Measurements from ENCODE around the gene NEK9. TPM values are rescaled to one million over a fixed set of nuclear protein-coding genes. Genes with fewer than 3 reads are reported as not detected.
A peak's percentile ranks its signal among the peaks of the same experiment; 100 is the strongest.

NEK9 gene
- total RNA-seq, 1 experiment from 2014 or later = 50.8 TPM

DNA sequence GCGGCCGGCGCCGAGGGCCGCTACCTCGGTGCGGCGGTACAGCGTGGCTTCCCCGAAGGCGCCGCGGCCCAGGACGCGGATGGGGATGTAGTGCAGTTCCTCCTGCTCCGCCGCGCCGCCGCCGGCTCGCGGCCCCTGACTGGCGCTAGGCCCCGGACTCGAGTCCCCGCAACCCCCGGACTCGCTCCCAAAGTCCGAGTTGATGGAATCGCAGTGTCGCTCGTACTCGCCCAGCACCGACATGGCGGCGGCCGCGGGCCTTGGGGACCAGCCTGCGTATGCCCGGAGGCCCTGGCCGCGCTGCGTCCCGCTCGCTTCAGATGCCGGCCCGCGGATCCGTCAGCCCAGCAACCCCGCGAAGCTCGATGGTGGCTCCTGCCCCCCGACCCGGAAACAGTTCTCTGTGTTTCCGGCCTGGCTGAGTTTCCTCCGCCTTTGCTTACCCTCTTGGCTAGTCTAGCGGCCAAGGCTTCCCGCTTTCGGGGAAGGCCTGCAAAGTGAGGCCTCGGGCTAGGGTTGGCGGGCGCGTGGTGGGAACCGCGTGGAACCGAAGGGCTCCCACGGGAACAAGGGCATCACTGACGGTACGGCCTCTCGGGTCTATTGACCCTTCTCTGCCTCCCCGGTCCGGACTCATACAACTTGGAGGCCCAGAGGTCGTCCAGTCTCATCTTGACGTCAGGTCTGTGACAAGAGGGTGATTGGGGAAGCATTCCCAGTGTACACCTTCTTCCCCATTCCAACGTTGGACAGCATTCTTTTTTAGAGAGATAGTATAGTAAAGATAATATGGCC lies at the start of gene NEK9 (continued):
- TF ChIP-seq, protein P1, sequence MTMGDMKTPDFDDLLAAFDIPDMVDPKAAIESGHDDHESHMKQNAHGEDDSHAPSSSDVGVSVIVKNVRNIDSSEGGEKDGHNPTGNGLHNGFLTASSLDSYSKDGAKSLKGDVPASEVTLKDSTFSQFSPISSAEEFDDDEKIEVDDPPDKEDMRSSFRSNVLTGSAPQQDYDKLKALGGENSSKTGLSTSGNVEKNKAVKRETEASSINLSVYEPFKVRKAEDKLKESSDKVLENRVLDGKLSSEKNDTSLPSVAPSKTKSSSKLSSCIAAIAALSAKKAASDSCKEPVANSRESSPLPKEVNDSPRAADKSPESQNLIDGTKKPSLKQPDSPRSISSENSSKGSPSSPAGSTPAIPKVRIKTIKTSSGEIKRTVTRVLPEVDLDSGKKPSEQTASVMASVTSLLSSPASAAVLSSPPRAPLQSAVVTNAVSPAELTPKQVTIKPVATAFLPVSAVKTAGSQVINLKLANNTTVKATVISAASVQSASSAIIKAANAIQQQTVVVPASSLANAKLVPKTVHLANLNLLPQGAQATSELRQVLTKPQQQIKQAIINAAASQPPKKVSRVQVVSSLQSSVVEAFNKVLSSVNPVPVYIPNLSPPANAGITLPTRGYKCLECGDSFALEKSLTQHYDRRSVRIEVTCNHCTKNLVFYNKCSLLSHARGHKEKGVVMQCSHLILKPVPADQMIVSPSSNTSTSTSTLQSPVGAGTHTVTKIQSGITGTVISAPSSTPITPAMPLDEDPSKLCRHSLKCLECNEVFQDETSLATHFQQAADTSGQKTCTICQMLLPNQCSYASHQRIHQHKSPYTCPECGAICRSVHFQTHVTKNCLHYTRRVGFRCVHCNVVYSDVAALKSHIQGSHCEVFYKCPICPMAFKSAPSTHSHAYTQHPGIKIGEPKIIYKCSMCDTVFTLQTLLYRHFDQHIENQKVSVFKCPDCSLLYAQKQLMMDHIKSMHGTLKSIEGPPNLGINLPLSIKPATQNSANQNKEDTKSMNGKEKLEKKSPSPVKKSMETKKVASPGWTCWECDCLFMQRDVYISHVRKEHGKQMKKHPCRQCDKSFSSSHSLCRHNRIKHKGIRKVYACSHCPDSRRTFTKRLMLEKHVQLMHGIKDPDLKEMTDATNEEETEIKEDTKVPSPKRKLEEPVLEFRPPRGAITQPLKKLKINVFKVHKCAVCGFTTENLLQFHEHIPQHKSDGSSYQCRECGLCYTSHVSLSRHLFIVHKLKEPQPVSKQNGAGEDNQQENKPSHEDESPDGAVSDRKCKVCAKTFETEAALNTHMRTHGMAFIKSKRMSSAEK (CRISPR knock-in tag; IDR thresholded peaks at IDR 0.05; ENCODE audit: borderline replicate concordance) = no peak
- TF ChIP-seq, protein P2, sequence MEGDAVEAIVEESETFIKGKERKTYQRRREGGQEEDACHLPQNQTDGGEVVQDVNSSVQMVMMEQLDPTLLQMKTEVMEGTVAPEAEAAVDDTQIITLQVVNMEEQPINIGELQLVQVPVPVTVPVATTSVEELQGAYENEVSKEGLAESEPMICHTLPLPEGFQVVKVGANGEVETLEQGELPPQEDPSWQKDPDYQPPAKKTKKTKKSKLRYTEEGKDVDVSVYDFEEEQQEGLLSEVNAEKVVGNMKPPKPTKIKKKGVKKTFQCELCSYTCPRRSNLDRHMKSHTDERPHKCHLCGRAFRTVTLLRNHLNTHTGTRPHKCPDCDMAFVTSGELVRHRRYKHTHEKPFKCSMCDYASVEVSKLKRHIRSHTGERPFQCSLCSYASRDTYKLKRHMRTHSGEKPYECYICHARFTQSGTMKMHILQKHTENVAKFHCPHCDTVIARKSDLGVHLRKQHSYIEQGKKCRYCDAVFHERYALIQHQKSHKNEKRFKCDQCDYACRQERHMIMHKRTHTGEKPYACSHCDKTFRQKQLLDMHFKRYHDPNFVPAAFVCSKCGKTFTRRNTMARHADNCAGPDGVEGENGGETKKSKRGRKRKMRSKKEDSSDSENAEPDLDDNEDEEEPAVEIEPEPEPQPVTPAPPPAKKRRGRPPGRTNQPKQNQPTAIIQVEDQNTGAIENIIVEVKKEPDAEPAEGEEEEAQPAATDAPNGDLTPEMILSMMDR (IDR thresholded peaks at IDR 0.05) = no peak
- TF ChIP-seq HMGA2 (CRISPR knock-in tag; IDR thresholded peaks at IDR 0.05) (no peak), ZNF423 (CRISPR knock-in tag; IDR thresholded peaks at IDR 0.05) (peak; percentile 4; the same call in 1 of the 2 replicates), ELF4 (CRISPR knock-in tag; IDR thresholded peaks at IDR 0.05; ENCODE audit: low read depth) (no peak), EMX1 (CRISPR knock-in tag; IDR thresholded peaks at IDR 0.05) (0 out of 2 replicates have a peak, but pooled peaks have one; percentile 47), PRRX2 (CRISPR knock-in tag; IDR thresholded peaks at IDR 0.05) (no peak), CBFB (CRISPR knock-in tag; IDR thresholded peaks at IDR 0.05; ENCODE audit: low read depth) (0 out of 2 replicates have a peak, but pooled peaks have one; percentile 54), ATF1 (CRISPR knock-in tag; IDR thresholded peaks at IDR 0.05) (no peak), TCF7 (CRISPR knock-in tag; IDR thresholded peaks at IDR 0.05; ENCODE audit: low read depth) (no peak), NR1H2 (CRISPR knock-in tag; IDR thresholded peaks at IDR 0.05) (no peak), SMAD3 (CRISPR knock-in tag; IDR thresholded peaks at IDR 0.05; ENCODE audit: borderline replicate concordance) (0 out of 2 replicates have a peak, but pooled peaks have one; percentile 49), ZNF219 (CRISPR knock-in tag; IDR thresholded peaks at IDR 0.05; ENCODE audit: borderline replicate concordance) (no peak), NR3C1 (CRISPR knock-in tag; conservative IDR thresholded peaks at IDR 0.05; ENCODE audit: low read depth) (no peak)
- TF ChIP-seq, protein P3, sequence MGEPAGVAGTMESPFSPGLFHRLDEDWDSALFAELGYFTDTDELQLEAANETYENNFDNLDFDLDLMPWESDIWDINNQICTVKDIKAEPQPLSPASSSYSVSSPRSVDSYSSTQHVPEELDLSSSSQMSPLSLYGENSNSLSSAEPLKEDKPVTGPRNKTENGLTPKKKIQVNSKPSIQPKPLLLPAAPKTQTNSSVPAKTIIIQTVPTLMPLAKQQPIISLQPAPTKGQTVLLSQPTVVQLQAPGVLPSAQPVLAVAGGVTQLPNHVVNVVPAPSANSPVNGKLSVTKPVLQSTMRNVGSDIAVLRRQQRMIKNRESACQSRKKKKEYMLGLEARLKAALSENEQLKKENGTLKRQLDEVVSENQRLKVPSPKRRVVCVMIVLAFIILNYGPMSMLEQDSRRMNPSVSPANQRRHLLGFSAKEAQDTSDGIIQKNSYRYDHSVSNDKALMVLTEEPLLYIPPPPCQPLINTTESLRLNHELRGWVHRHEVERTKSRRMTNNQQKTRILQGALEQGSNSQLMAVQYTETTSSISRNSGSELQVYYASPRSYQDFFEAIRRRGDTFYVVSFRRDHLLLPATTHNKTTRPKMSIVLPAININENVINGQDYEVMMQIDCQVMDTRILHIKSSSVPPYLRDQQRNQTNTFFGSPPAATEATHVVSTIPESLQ (CRISPR knock-in tag; IDR thresholded peaks at IDR 0.05) = no peak
- TF ChIP-seq, protein P4, sequence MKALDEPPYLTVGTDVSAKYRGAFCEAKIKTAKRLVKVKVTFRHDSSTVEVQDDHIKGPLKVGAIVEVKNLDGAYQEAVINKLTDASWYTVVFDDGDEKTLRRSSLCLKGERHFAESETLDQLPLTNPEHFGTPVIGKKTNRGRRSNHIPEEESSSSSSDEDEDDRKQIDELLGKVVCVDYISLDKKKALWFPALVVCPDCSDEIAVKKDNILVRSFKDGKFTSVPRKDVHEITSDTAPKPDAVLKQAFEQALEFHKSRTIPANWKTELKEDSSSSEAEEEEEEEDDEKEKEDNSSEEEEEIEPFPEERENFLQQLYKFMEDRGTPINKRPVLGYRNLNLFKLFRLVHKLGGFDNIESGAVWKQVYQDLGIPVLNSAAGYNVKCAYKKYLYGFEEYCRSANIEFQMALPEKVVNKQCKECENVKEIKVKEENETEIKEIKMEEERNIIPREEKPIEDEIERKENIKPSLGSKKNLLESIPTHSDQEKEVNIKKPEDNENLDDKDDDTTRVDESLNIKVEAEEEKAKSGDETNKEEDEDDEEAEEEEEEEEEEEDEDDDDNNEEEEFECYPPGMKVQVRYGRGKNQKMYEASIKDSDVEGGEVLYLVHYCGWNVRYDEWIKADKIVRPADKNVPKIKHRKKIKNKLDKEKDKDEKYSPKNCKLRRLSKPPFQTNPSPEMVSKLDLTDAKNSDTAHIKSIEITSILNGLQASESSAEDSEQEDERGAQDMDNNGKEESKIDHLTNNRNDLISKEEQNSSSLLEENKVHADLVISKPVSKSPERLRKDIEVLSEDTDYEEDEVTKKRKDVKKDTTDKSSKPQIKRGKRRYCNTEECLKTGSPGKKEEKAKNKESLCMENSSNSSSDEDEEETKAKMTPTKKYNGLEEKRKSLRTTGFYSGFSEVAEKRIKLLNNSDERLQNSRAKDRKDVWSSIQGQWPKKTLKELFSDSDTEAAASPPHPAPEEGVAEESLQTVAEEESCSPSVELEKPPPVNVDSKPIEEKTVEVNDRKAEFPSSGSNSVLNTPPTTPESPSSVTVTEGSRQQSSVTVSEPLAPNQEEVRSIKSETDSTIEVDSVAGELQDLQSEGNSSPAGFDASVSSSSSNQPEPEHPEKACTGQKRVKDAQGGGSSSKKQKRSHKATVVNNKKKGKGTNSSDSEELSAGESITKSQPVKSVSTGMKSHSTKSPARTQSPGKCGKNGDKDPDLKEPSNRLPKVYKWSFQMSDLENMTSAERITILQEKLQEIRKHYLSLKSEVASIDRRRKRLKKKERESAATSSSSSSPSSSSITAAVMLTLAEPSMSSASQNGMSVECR (CRISPR knock-in tag; IDR thresholded peaks at IDR 0.05; ENCODE audit: borderline replicate concordance) = peak; percentile 50; the same call in 1 of the 2 replicates
- TF ChIP-seq, protein P5, sequence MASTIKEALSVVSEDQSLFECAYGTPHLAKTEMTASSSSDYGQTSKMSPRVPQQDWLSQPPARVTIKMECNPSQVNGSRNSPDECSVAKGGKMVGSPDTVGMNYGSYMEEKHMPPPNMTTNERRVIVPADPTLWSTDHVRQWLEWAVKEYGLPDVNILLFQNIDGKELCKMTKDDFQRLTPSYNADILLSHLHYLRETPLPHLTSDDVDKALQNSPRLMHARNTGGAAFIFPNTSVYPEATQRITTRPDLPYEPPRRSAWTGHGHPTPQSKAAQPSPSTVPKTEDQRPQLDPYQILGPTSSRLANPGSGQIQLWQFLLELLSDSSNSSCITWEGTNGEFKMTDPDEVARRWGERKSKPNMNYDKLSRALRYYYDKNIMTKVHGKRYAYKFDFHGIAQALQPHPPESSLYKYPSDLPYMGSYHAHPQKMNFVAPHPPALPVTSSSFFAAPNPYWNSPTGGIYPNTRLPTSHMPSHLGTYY (CRISPR knock-in tag; IDR thresholded peaks at IDR 0.05) = no peak; the same call in 1 of the 2 replicates
- TF ChIP-seq, protein P6, sequence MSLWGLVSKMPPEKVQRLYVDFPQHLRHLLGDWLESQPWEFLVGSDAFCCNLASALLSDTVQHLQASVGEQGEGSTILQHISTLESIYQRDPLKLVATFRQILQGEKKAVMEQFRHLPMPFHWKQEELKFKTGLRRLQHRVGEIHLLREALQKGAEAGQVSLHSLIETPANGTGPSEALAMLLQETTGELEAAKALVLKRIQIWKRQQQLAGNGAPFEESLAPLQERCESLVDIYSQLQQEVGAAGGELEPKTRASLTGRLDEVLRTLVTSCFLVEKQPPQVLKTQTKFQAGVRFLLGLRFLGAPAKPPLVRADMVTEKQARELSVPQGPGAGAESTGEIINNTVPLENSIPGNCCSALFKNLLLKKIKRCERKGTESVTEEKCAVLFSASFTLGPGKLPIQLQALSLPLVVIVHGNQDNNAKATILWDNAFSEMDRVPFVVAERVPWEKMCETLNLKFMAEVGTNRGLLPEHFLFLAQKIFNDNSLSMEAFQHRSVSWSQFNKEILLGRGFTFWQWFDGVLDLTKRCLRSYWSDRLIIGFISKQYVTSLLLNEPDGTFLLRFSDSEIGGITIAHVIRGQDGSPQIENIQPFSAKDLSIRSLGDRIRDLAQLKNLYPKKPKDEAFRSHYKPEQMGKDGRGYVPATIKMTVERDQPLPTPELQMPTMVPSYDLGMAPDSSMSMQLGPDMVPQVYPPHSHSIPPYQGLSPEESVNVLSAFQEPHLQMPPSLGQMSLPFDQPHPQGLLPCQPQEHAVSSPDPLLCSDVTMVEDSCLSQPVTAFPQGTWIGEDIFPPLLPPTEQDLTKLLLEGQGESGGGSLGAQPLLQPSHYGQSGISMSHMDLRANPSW (CRISPR knock-in tag; conservative IDR thresholded peaks at IDR 0.05; ENCODE audit: low read depth) = no peak
- TF ChIP-seq, protein P7, sequence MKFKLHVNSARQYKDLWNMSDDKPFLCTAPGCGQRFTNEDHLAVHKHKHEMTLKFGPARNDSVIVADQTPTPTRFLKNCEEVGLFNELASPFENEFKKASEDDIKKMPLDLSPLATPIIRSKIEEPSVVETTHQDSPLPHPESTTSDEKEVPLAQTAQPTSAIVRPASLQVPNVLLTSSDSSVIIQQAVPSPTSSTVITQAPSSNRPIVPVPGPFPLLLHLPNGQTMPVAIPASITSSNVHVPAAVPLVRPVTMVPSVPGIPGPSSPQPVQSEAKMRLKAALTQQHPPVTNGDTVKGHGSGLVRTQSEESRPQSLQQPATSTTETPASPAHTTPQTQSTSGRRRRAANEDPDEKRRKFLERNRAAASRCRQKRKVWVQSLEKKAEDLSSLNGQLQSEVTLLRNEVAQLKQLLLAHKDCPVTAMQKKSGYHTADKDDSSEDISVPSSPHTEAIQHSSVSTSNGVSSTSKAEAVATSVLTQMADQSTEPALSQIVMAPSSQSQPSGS (CRISPR knock-in tag; IDR thresholded peaks at IDR 0.05; ENCODE audit: borderline replicate concordance, low read depth) = no peak
